Endothelial cell of umbilical vein (primary cell): ENCODE data around the gene STAC3. TPM values are rescaled to one million over a fixed set of nuclear protein-coding genes. Genes with fewer than 3 reads are reported as not detected.

Source experiments
- BruUV-seq: library from RNA; stranded (reverse); fragments of 400-500 nt; replicated peaks from 2 replicates; lab custom pipeline; 2021; lab: Mats Ljungman, UMichigan
- CTCF ChIA-PET: fragments of 300-600, 350-600 bp; sonication (Branson Sonifier 250); formaldehyde crosslinking; loops from one replicate; lab custom pipeline; 2021; ENCODE audit warnings: antibody characterized with exemption, inconsistent platforms; lab: Charles Lee
- POLR2A ChIA-PET: fragments of 300-600, 350-600 bp; sonication (Branson Sonifier 250); formaldehyde crosslinking; loops from one replicate; lab custom pipeline; 2021; ENCODE audit warnings: antibody characterized with exemption, inconsistent platforms; lab: Charles Lee
- DNase-seq: peaks from one replicate; pipeline ENCODE4 v3.0.0-alpha.2; 2011; ENCODE audit warnings: low read depth, low spot score
- FAIRE-seq: peaks from 2 replicates; lab custom pipeline; 2011; peaks lifted over from hg19 to GRCh38; lab: Jason Lieb, UNC
- H2AFZ ChIP-seq: 2 replicates; pipeline ENCODE4 v1.6.0; 2012; ENCODE audit warnings: low read depth, low read length, control low read depth, inconsistent platforms
- H3K27ac ChIP-seq: 2 replicates; pipeline ENCODE4 v1.5.1; 2011; ENCODE audit warnings: low read depth, mild to moderate bottlenecking, control low read depth, low read length, moderate library complexity; ENCODE audit not compliant: insufficient read depth
- H3K27me3 ChIP-seq, 2 experiments: 2 replicates each; pipeline versions ENCODE4 v1.6.0 to v1.6.1; 2011; ENCODE audit warnings: low read length in 2 of 2, mixed read lengths in 1 of 2; ENCODE audit not compliant: control insufficient read depth in 2 of 2, insufficient read depth in 2 of 2
- H3K36me3 ChIP-seq, 2 experiments: 2 replicates in 1 of 2; 3 replicates in 1 of 2; pipeline ENCODE4 v1.5.1; 2011; ENCODE audit warnings: low read length in 2 of 2, mild to moderate bottlenecking in 1 of 2, moderate library complexity in 1 of 2; ENCODE audit not compliant: control insufficient read depth in 2 of 2, insufficient read depth in 2 of 2; ENCODE audit errors: extremely low read depth in 1 of 2
- H3K4me1 ChIP-seq: 3 replicates; pipeline ENCODE4 v1.5.1; 2011; ENCODE audit warnings: mild to moderate bottlenecking, low read length; ENCODE audit not compliant: control insufficient read depth, insufficient read depth; ENCODE audit errors: extremely low read depth
- H3K4me2 ChIP-seq: 2 replicates; pipeline ENCODE4 v1.6.1; 2011; ENCODE audit warnings: low read length, control low read depth, mixed read lengths; ENCODE audit not compliant: insufficient read depth
- H3K4me3 ChIP-seq, 3 experiments: fragments of 200-600 bp in 1 of 3; sonication (generic), shearing (Covaris generic) in 1 of 3; replicated peaks in 1 of 3; 2 replicates each; pipeline ENCODE4 v1.5.1; 2011 to 2016; ENCODE audit warnings: control low read depth in 3 of 3, low read length in 3 of 3, mild to moderate bottlenecking in 2 of 3, inconsistent platforms in 1 of 3, low read depth in 1 of 3, moderate library complexity in 1 of 3; ENCODE audit not compliant: insufficient read depth in 1 of 3
- H3K79me2 ChIP-seq: 2 replicates; pipeline ENCODE4 v1.6.0; 2012; ENCODE audit warnings: low read length, inconsistent platforms; ENCODE audit not compliant: control insufficient read depth, insufficient read depth
- H3K9ac ChIP-seq: replicated peaks from 2 replicates; pipeline ENCODE3; 2011; ENCODE audit warnings: low read length, control low read depth; ENCODE audit not compliant: insufficient read depth; ENCODE audit errors: extremely low read depth
- H3K9me1 ChIP-seq: replicated peaks from 3 replicates; pipeline ENCODE4 v1.6.0; 2011; ENCODE audit warnings: mild to moderate bottlenecking, low read length; ENCODE audit not compliant: control insufficient read depth, insufficient read depth; ENCODE audit errors: extremely low read depth
- H3K9me3 ChIP-seq: replicated peaks from 2 replicates; pipeline ENCODE4 v1.5.1; 2012; ENCODE audit warnings: low read length, inconsistent platforms; ENCODE audit not compliant: control insufficient read depth, insufficient read depth
- H4K20me1 ChIP-seq: replicated peaks from 2 replicates; pipeline ENCODE3; 2011; ENCODE audit warnings: mild to moderate bottlenecking, low read length; ENCODE audit not compliant: control insufficient read depth, insufficient read depth; ENCODE audit errors: extremely low read depth
- CTCF ChIP-seq, 2 donors: IDR thresholded peaks; 1 replicate in 1 of 2; 2 replicates in 1 of 2; pipeline ENCODE4 v1.5.1; 2011; ENCODE audit warnings: low read length in 2 of 2, mild to moderate bottlenecking in 2 of 2, moderate library complexity in 2 of 2, control low read depth in 1 of 2, inconsistent platforms in 1 of 2, low read depth in 1 of 2; ENCODE audit not compliant: insufficient read depth in 1 of 2; ENCODE audit errors: extremely low read depth in 1 of 2
- EZH2 ChIP-seq: IDR thresholded peaks from 2 replicates; pipeline ENCODE4 v1.6.1; 2012; ENCODE audit warnings: borderline replicate concordance, low read depth, mild to moderate bottlenecking, moderate library complexity, low read length, inconsistent platforms; ENCODE audit not compliant: severe bottlenecking
- FOS ChIP-seq: IDR thresholded peaks from 2 replicates; pipeline ENCODE4 v1.6.1; 2011; ENCODE audit warnings: mild to moderate bottlenecking, low read length, moderate library complexity, borderline replicate concordance; ENCODE audit not compliant: insufficient read depth
- GATA2 ChIP-seq: IDR thresholded peaks from 2 replicates; pipeline ENCODE4 v1.7.0; 2011; ENCODE audit warnings: low read depth, mild to moderate bottlenecking, moderate library complexity, mixed read lengths, low read length; ENCODE audit not compliant: insufficient read length, insufficient read depth
- JUN ChIP-seq: IDR thresholded peaks from 2 replicates; pipeline ENCODE4 v1.6.1; 2011; ENCODE audit warnings: borderline replicate concordance, low read depth; ENCODE audit not compliant: insufficient read length, insufficient read depth
- MAX ChIP-seq: IDR thresholded peaks from 2 replicates; pipeline ENCODE4 v1.6.1; 2011; ENCODE audit not compliant: insufficient read depth, insufficient read length
- MYC ChIP-seq: IDR thresholded peaks from one replicate; pipeline ENCODE4 v1.6.1; 2011; ENCODE audit warnings: mild to moderate bottlenecking, low read depth, low read length
- POLR2A ChIP-seq: IDR thresholded peaks from 2 replicates; pipeline ENCODE4 v1.6.1; 2012; ENCODE audit warnings: low read depth, mild to moderate bottlenecking, control low read depth, low read length
- POLR2AphosphoS5 ChIP-seq: IDR thresholded peaks from 2 replicates; pipeline ENCODE4 v1.6.1; 2012; ENCODE audit warnings: low read depth, mild to moderate bottlenecking, control low read depth, low read length, moderate library complexity; ENCODE audit not compliant: insufficient read depth
- dilution Hi-C: fragments of 300-500 bp; cut with MboI; formaldehyde crosslinking; loops from one replicate; pipeline ENCODE4 v1.15.0; 2019; ENCODE audit warnings: low sequenced_read_pairs; ENCODE audit not compliant: extremely low pct_ligation_motif_present
- intact Hi-C: fragments of 100-400 bp; cut with micrococcal nuclease; formaldehyde crosslinking; loops from one replicate; pipeline ENCODE4 v1.10.0; 2022
- polyA plus RNA-seq, 4 experiments: library from polyadenylated mRNA; depleted of rRNA in 3 of 4; stranded (reverse) in 3 of 4; unstranded in 1 of 4; fragments of >200 nt; gene quantifications; 2 replicates each; pipeline versions ENCODE4 v1.2.1 to v1.2.3, GENCODE V29; 2011 to 2012; ENCODE audit warnings: missing spikeins in 1 of 4
- total RNA-seq: library from RNA; stranded (reverse); gene quantifications from 2 replicates; pipeline ENCODE4 v1.2.3, GENCODE V29; 2021

The STAC3 gene
- total and polyA plus RNA-seq, 2 donors (not counting 3 experiments of a cell fraction or from before 2014, with no cell fraction given), result 0.36 to 0.55 TPM

- Histone ChIP-seq H3K27ac (no peak overlapping the region), H4K20me1 (no peaks in the 10 kb centered on the region), H2AFZ (no peak overlapping the region), H3K4me3 (no peak overlapping the region), H3K9me1 (no peaks in the 10 kb centered on the region), H3K27me3 (no peaks in the 10 kb centered on the region), H3K36me3 (no peaks in the 10 kb centered on the region), H3K9me3 (no peaks in the 10 kb centered on the region), H3K9ac (no peak overlapping the region), H3K4me2 (no peak overlapping the region), H3K79me2 (no peaks in the 10 kb centered on the region), H3K4me1 (no peaks in the 10 kb centered on the region)
- ChIA-PET CTCF (interaction anchor here (1.0 to 1.9 kb wide), 3 partner anchors 11 to 16 kb away, joined by 4 to 5 read pairs (median 5); no protein-coding TSS in a partner anchor), POLR2A (interaction anchor here (0.6 kb wide), 1 partner anchor 85 kb away, joined by 3 read pairs; no protein-coding TSS in a partner anchor)
- no peak for TF ChIP-seq POLR2AphosphoS5
- dilution Hi-C loops, result no loop called here
- no TSS peak for BruUV-seq
- intact Hi-C loops, result no loop called here
- DNase-seq (no peak), FAIRE-seq (no peak)
Observed at GRCh38 chr12:57196956-57197355, 54.0 kb downstream of the STAC3 start.

GRCh38 chr12:57196439-57196838 lies 54.5 kb downstream of the STAC3 start:
- FAIRE-seq, result no peak
- Histone ChIP-seq H3K4me3 (no peak overlapping the region), H3K9me1 (no peaks in the 10 kb centered on the region), H3K36me3 (no peaks in the 10 kb centered on the region), H3K27ac (no peak overlapping the region), H3K9me3 (no peaks in the 10 kb centered on the region), H3K27me3 (no peaks in the 10 kb centered on the region), H3K79me2 (no peaks in the 10 kb centered on the region), H3K4me1 (no peaks in the 10 kb centered on the region), H2AFZ (no peak overlapping the region), H4K20me1 (no peaks in the 10 kb centered on the region), H3K4me2 (no peak overlapping the region), H3K9ac (no peak overlapping the region)
- no TSS peak for BruUV-seq
- intact Hi-C loops, result no loop called here
- no peak for DNase-seq
- ChIA-PET POLR2A (no interaction called here), CTCF (interaction anchor here (1.0 to 1.9 kb wide), 3 partner anchors 11 to 46 kb away, joined by 3 to 5 read pairs (median 4); no protein-coding TSS in a partner anchor)
- TF ChIP-seq MAX (no peak), GATA2 (no peak), POLR2A (no peak), FOS (no peak), CTCF (IDR thresholded peaks at IDR 0.05; ENCODE audit: extremely low read depth in 1 of 2, insufficient read depth in 1 of 2, low read depth in 1 of 2, low read length in 2 of 2) (no peak), MYC (no peak), POLR2AphosphoS5 (no peak), JUN (no peak), EZH2 (no peak)
- dilution Hi-C loops, result no loop called here
